HEK293T (cell line): Measurements from ENCODE around the gene PERM1.

ENCODE experiments used
- CTCF ChIA-PET: fragments of 350-600 bp; formaldehyde crosslinking; extraction: SDS; loops from one replicate; lab custom pipeline; 2021; ENCODE audit warnings: antibody characterized with exemption, inconsistent platforms; lab: Yijun Ruan, JAX
- POLR2A ChIA-PET: fragments of 350-600 bp; formaldehyde crosslinking; extraction: SDS; loops from one replicate; lab custom pipeline; 2020; ENCODE audit warnings: antibody characterized with exemption, inconsistent platforms; lab: Yijun Ruan, JAX
- DNase-seq: peaks from one replicate; pipeline ENCODE4 v3.0.0; 2012; ENCODE audit warnings: mixed read lengths; ENCODE audit errors: extremely low spot score
- ARNT ChIP-seq: fragments of 450-650 bp; IDR thresholded peaks from 2 replicates; pipeline ENCODE4 v1.6.1; 2017; ENCODE audit warnings: mild to moderate bottlenecking
- BHLHE40 ChIP-seq: fragments of 450-650 bp; IDR thresholded peaks from 2 replicates; pipeline ENCODE4 v1.6.1; 2016; ENCODE audit warnings: mild to moderate bottlenecking, moderate library complexity, borderline replicate concordance
- CTBP1 ChIP-seq: fragments of 450-650 bp; IDR thresholded peaks from 2 replicates; pipeline ENCODE4 v1.6.1; 2016; ENCODE audit warnings: borderline replicate concordance
- ELF4 ChIP-seq: fragments of 450-650 bp; IDR thresholded peaks from 2 replicates; pipeline ENCODE4 v1.6.1; 2017; ENCODE audit warnings: antibody characterized with exemption
- FOXA1 ChIP-seq: fragments of 450-650 bp; IDR thresholded peaks from 2 replicates; pipeline ENCODE4 v1.6.1; 2016; ENCODE audit warnings: mild to moderate bottlenecking
- FOXK2 ChIP-seq: fragments of 450-650 bp; IDR thresholded peaks from 2 replicates; pipeline ENCODE4 v1.6.1; 2016; ENCODE audit warnings: mild to moderate bottlenecking
- FOXM1 ChIP-seq: fragments of 450-650 bp; IDR thresholded peaks from 2 replicates; pipeline ENCODE4 v1.6.1; 2017; ENCODE audit warnings: mild to moderate bottlenecking, borderline replicate concordance
- HDGF ChIP-seq: fragments of 450-650 bp; IDR thresholded peaks from 2 replicates; pipeline ENCODE4 v1.6.1; 2017; ENCODE audit warnings: antibody characterized with exemption, borderline replicate concordance
- L3MBTL2 ChIP-seq: fragments of 450-650 bp; conservative IDR thresholded peaks from 2 replicates; pipeline ENCODE4 v1.6.1; 2016; ENCODE audit warnings: mild to moderate bottlenecking
- LEF1 ChIP-seq: fragments of 450-650 bp; IDR thresholded peaks from 2 replicates; pipeline ENCODE4 v1.6.1; 2017; ENCODE audit warnings: mild to moderate bottlenecking, borderline replicate concordance
- NFRKB ChIP-seq: fragments of 450-650 bp; IDR thresholded peaks from 2 replicates; pipeline ENCODE4 v1.6.1; 2016; ENCODE audit warnings: mild to moderate bottlenecking, moderate library complexity
- PKNOX1 ChIP-seq: fragments of 450-650 bp; IDR thresholded peaks from 2 replicates; pipeline ENCODE4 v1.6.1; 2016
- SP1 ChIP-seq: fragments of 450-650 bp; IDR thresholded peaks from 2 replicates; pipeline ENCODE4 v1.6.1; 2017
- SUZ12 ChIP-seq: fragments of 450-650 bp; IDR thresholded peaks from 2 replicates; pipeline ENCODE4 v1.6.1; 2016; ENCODE audit warnings: mild to moderate bottlenecking
- TARDBP ChIP-seq: fragments of 450-650 bp; IDR thresholded peaks from 2 replicates; pipeline ENCODE4 v1.6.1; 2016
- ZNF384 ChIP-seq: fragments of 450-650 bp; IDR thresholded peaks from 2 replicates; pipeline ENCODE4 v1.6.1; 2016

Gene PERM1

GRCh38 chr1:970242-970972, 11.5 kb downstream of the PERM1 start:
- ChIA-PET POLR2A (no interaction called here), CTCF (no interaction called here)
- no peak for DNase-seq
- TF ChIP-seq FOXK2 (no peak), ARNT (no peak), BHLHE40 (no peak), LEF1 (no peak), PKNOX1 (no peak), ZNF384 (no peak), CTBP1 (no peak), ELF4 (no peak), L3MBTL2 (no peak), HDGF (no peak), SUZ12 (no peak), SP1 (no peak), NFRKB (no peak), FOXA1 (no peak), TARDBP (no peak), FOXM1 (no peak)

GRCh38 chr1:969260-969855, 12.5 kb downstream of the PERM1 start:
- ChIA-PET CTCF (no interaction called here), POLR2A (no interaction called here)
- TF ChIP-seq SP1 (no peak), HDGF (no peak), ZNF384 (no peak), ARNT (no peak), CTBP1 (no peak), PKNOX1 (no peak), BHLHE40 (no peak), NFRKB (no peak), TARDBP (no peak), LEF1 (no peak), FOXM1 (no peak), ELF4 (no peak), SUZ12 (no peak), FOXK2 (no peak)
- no peak for DNase-seq

GRCh38 chr1:967466-968343, 14.2 kb downstream of the PERM1 start:
- TF ChIP-seq SP1 (no peak), SUZ12 (no peak), LEF1 (no peak), CTBP1 (no peak), L3MBTL2 (no peak), FOXA1 (no peak), FOXM1 (no peak)
- ChIA-PET POLR2A (interaction anchor here (0.8 to 2.0 kb wide), 7 partner anchors 11 to 91 kb away, joined by 3 to 7 read pairs (median 3); no protein-coding TSS in a partner anchor), CTCF (interaction anchor here (0.9 to 1.5 kb wide), 3 partner anchors 9 to 29 kb away, joined by 3 to 6 read pairs (median 3); no protein-coding TSS in a partner anchor)
- DNase-seq, result no peak

- DNase-seq, result peak; percentile 61
- POLR2A ChIA-PET, result interaction anchor here (0.6 to 2.0 kb wide), 9 partner anchors 13 to 92 kb away, joined by 3 to 7 read pairs (median 3); no protein-coding TSS in a partner anchor
- CTCF ChIA-PET, result interaction anchor here (0.5 to 1.5 kb wide), 3 partner anchors 9 to 28 kb away, joined by 3 to 6 read pairs (median 3); no protein-coding TSS in a partner anchor
These were observed 15.1 kb downstream of the PERM1 start for GRCh38 chr1:966704-967300.

More at GRCh38 chr1:966704-967300, 15.1 kb downstream of the PERM1 start:
- TF ChIP-seq FOXM1 (no peak), LEF1 (no peak), TARDBP (no peak), SP1 (no peak), BHLHE40 (no peak), CTBP1 (no peak), ARNT (no peak), L3MBTL2 (no peak), HDGF (no peak), SUZ12 (no peak), FOXA1 (no peak), PKNOX1 (no peak), NFRKB (no peak), FOXK2 (no peak)
